GM23338 (cell line): ENCODE data around the gene NFRKB. TPM values are rescaled to one million over a fixed set of nuclear protein-coding genes. Genes with fewer than 3 reads are reported as not detected.

ENCODE experiments used
- ATAC-seq: fragments of 200-7000 bp; cut with Tn5 transposase; 3 replicates; pipeline ENCODE4 v1.9.1; 2020
- DNase-seq: peaks from one replicate; pipeline ENCODE4 v3.0.0-alpha.2; 2015; ENCODE audit warnings: low spot score
- H2AFZ ChIP-seq: fragments of 200-600 bp; sonication (generic); 2 replicates; pipeline ENCODE4 v1.8.0; 2016; ENCODE audit warnings: antibody characterized with exemption, mild to moderate bottlenecking, moderate library complexity
- H3F3A ChIP-seq: fragments of 200-600 bp; sonication (generic); replicated peaks from 2 replicates; pipeline ENCODE4 v1.8.0; 2017; ENCODE audit warnings: antibody characterized with exemption, mixed run types, low read depth
- H3K27ac ChIP-seq: fragments of 200-600 bp; sonication (generic); 2 replicates; pipeline ENCODE4 v1.6.1; 2016; ENCODE audit warnings: low read depth
- H3K27me3 ChIP-seq: fragments of 200-600 bp; sonication (generic); 2 replicates; pipeline ENCODE4 v1.8.0; 2016; ENCODE audit warnings: mild to moderate bottlenecking, mixed run types, moderate library complexity; ENCODE audit not compliant: insufficient read depth
- H3K36me3 ChIP-seq: fragments of 200-600 bp; sonication (generic); 2 replicates; pipeline ENCODE4 v1.8.0; 2016; ENCODE audit warnings: mild to moderate bottlenecking; ENCODE audit not compliant: insufficient read depth
- H3K4me1 ChIP-seq: fragments of 200-600 bp; sonication (generic); 2 replicates; pipeline ENCODE4 v1.8.0; 2016; ENCODE audit warnings: mild to moderate bottlenecking, moderate library complexity; ENCODE audit not compliant: insufficient read depth
- H3K4me2 ChIP-seq: fragments of 200-600 bp; sonication (generic); 2 replicates; pipeline ENCODE4 v1.7.1; 2017; ENCODE audit warnings: mixed run types
- H3K4me3 ChIP-seq: fragments of 200-600 bp; sonication (generic); 2 replicates; pipeline ENCODE4 v1.6.1; 2016; ENCODE audit warnings: mixed run types
- H3K79me2 ChIP-seq: fragments of 200-600 bp; sonication (generic); replicated peaks from 2 replicates; pipeline ENCODE4 v1.8.0; 2017; ENCODE audit warnings: mild to moderate bottlenecking; ENCODE audit not compliant: insufficient read depth
- H3K9me2 ChIP-seq: fragments of 200-600 bp; sonication (generic); 2 replicates; pipeline ENCODE4 v1.8.0; 2017; ENCODE audit not compliant: insufficient read depth
- H4K20me1 ChIP-seq: fragments of 200-600 bp; sonication (generic); replicated peaks from 2 replicates; pipeline ENCODE4 v1.8.0; 2017; ENCODE audit warnings: mild to moderate bottlenecking; ENCODE audit not compliant: insufficient read depth
- H3K27ac Mint-ChIP-seq: 2 replicates; pipeline ENCODE4 v1.8.0; 2020; ENCODE audit warnings: inconsistent platforms, mild to moderate bottlenecking, moderate library complexity, mixed read lengths
- H3K27me3 Mint-ChIP-seq: 3 replicates; pipeline ENCODE4 v1.8.0; 2022; ENCODE audit warnings: low read depth, mild to moderate bottlenecking, moderate library complexity, mixed read lengths, inconsistent platforms; ENCODE audit not compliant: insufficient read depth, poor library complexity
- H3K36me3 Mint-ChIP-seq: 3 replicates; pipeline ENCODE4 v1.8.0; 2021; ENCODE audit warnings: low read depth, mild to moderate bottlenecking, inconsistent platforms, moderate library complexity, mixed read lengths
- H3K4me1 Mint-ChIP-seq: 3 replicates; pipeline ENCODE4 v1.8.0; 2020; ENCODE audit warnings: mild to moderate bottlenecking, inconsistent platforms, mixed read lengths
- H3K4me3 Mint-ChIP-seq: 3 replicates; pipeline ENCODE4 v1.8.0; 2021; ENCODE audit warnings: moderate library complexity, mild to moderate bottlenecking, inconsistent platforms, mixed read lengths
- H3K9me3 Mint-ChIP-seq: 3 replicates; pipeline ENCODE4 v1.8.0; 2020; ENCODE audit warnings: moderate library complexity, mild to moderate bottlenecking, inconsistent platforms, mixed read lengths
- CREB1 ChIP-seq: fragments of 250-450 bp; sonication (Bioruptor Pico); IDR thresholded peaks from 2 replicates; pipeline ENCODE4 v1.5.0; 2020; ENCODE audit warnings: low read depth, mild to moderate bottlenecking, moderate library complexity
- EZH2 ChIP-seq: fragments of 200-600 bp; sonication (generic); IDR thresholded peaks from one replicate; pipeline ENCODE4 v1.8.0; 2017; ENCODE audit warnings: antibody characterized with exemption, mild to moderate bottlenecking, low read depth; ENCODE audit not compliant: unreplicated experiment
- EZH2phosphoT487 ChIP-seq: fragments of 200-600 bp; sonication (generic); IDR thresholded peaks from one replicate; pipeline ENCODE4 v1.8.1; 2018; ENCODE audit warnings: antibody characterized with exemption; ENCODE audit not compliant: unreplicated experiment
- JUNB ChIP-seq: IDR thresholded peaks from one replicate; pipeline ENCODE4 v1.6.1; 2016; ENCODE audit warnings: antibody characterized with exemption; ENCODE audit not compliant: unreplicated experiment
- NANOG ChIP-seq: IDR thresholded peaks from 2 replicates; pipeline ENCODE4 v1.6.1; 2016; ENCODE audit warnings: antibody characterized with exemption, borderline replicate concordance
- POLR2AphosphoS5 ChIP-seq: IDR thresholded peaks from 2 replicates; pipeline ENCODE4 v1.6.1; 2016; ENCODE audit warnings: antibody characterized with exemption, low read depth
- STAT1 ChIP-seq: IDR thresholded peaks from one replicate; pipeline ENCODE4 v1.6.1; 2016; ENCODE audit warnings: antibody characterized with exemption; ENCODE audit not compliant: unreplicated experiment
- ZNF114 ChIP-seq: fragments of 250-450 bp; sonication (Bioruptor Pico); IDR thresholded peaks from 2 replicates; pipeline ENCODE4 v1.5.0; 2020; ENCODE audit warnings: mild to moderate bottlenecking, moderate library complexity
- ZNF331 ChIP-seq: fragments of 250-450 bp; sonication (Bioruptor Pico); IDR thresholded peaks from 2 replicates; pipeline ENCODE4 v1.5.0; 2020; ENCODE audit warnings: low read depth, mild to moderate bottlenecking, moderate library complexity
- polyA plus RNA-seq: library from polyadenylated mRNA; unstranded; fragments of >200 nt; fragmentation: Nextera tagmentation; extraction: Ambion mirVana; gene quantifications from 2 replicates; pipeline ENCODE4 v1.2.1, GENCODE V29; 2016
- total RNA-seq: library from RNA; depleted of rRNA; stranded (reverse); fragments of >200 nt; shearing (Covaris generic); gene quantifications from 2 replicates; pipeline ENCODE4 v1.2.3, GENCODE V29; 2014
- TF ChIP-seq, protein P1 (sequence below): IDR thresholded peaks from one replicate; pipeline ENCODE4 v1.6.1; 2018; ENCODE audit warnings: antibody characterized with exemption; ENCODE audit not compliant: unreplicated experiment
- TF ChIP-seq, protein P2 (sequence below): fragments of 250-450 bp; sonication (Bioruptor Pico); IDR thresholded peaks from 2 replicates; pipeline ENCODE4 v1.5.0; 2020; ENCODE audit warnings: mild to moderate bottlenecking, moderate library complexity
- TF ChIP-seq, protein P3 (sequence below): IDR thresholded peaks from 2 replicates; pipeline ENCODE4 v1.6.1; 2016; ENCODE audit warnings: antibody characterized with exemption
- TF ChIP-seq, protein P4 (sequence below), 2 experiments: fragments of 200-600 bp in 1 of 2; sonication (generic) in 1 of 2; conservative IDR thresholded peaks; 2 replicates each; pipeline versions ENCODE4 v1.5.1 to v1.6.1; 2016 to 2017; ENCODE audit warnings: antibody characterized with exemption in 2 of 2, low read depth in 2 of 2, mild to moderate bottlenecking in 2 of 2, moderate library complexity in 1 of 2

The NFRKB gene
- total and polyA plus RNA-seq, 2 experiments from 2014 or later: 22.4 to 44.9 TPM

DNA sequence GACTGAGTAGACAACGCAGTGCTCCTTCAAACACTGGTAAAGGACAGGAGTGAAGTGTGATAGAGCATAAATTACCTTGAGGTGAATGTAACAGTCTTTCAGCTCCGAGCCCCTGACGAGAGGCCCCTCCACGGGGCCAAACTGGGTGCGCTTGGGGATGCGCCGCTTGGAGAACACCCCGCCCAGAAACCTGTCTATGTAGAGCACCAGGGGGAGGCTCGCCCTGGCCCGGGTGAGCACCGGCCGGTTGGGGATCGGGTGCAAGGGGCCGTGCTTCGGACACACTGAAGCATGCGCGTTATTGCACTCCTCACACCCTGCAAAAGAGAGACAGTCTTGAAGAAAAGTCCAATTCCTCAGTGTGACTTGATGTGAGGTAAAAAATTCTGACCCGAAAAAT lies 49.3 kb upstream of the NFRKB start (continued):
- no peak for TF ChIP-seq EZH2

DNA sequence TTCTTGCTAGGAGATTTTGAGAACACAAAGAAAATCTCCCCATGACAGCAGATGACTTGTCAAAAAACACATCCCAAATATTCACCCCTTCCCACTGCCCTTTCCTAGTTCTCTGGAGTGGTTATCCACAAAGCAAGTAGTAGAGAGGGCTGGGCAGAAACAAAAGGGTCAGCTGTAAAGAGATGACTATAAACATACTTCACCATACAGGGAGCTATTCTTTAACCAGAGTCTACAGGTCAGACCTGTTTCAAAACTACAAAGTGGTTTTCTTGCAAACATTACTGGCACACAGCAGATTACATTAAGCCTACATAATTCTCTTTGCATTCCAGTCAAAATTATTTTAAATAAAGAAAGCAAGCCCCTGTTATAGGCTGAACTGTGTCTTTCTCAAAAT lies 47.7 kb upstream of the NFRKB start:
- ATAC-seq: no peak
- H3K27ac Mint-ChIP-seq: no peak overlapping the region
- H3K4me3 Mint-ChIP-seq: no peak overlapping the region
- peaks cover 4% of the 10 kb centered on the region for H3K27me3 Mint-ChIP-seq
- peaks cover 37% of the 10 kb centered on the region for H3K4me1 Mint-ChIP-seq
- no peaks in the 10 kb centered on the region for H4K20me1 ChIP-seq
- no peak overlapping the region for H2AFZ ChIP-seq
- H3K9me3 Mint-ChIP-seq: no peaks in the 10 kb centered on the region; the same call in 2 of the 3 replicates
- H3F3A ChIP-seq: no peaks in the 10 kb centered on the region
- H3K4me1 ChIP-seq: peaks cover 4% of the 10 kb centered on the region
- peaks cover 8% of the 10 kb centered on the region; the same call in 1 of the 2 replicates for H3K36me3 ChIP-seq
- no peaks in the 10 kb centered on the region for H3K27me3 ChIP-seq
- H3K27ac ChIP-seq: 0 out of 2 replicates have a peak overlapping the region, but pooled peaks have one; percentile 74
- H3K4me2 ChIP-seq: no peak overlapping the region
- H3K9me2 ChIP-seq: peaks cover 3% of the 10 kb centered on the region; the same call in 1 of the 2 replicates
- no peak for DNase-seq
- no peak for TF ChIP-seq CREB1 (CRISPR knock-in tag)
- no peak for TF ChIP-seq EZH2
- TF ChIP-seq EZH2phosphoT487: no peak
- TF ChIP-seq, protein P1, sequence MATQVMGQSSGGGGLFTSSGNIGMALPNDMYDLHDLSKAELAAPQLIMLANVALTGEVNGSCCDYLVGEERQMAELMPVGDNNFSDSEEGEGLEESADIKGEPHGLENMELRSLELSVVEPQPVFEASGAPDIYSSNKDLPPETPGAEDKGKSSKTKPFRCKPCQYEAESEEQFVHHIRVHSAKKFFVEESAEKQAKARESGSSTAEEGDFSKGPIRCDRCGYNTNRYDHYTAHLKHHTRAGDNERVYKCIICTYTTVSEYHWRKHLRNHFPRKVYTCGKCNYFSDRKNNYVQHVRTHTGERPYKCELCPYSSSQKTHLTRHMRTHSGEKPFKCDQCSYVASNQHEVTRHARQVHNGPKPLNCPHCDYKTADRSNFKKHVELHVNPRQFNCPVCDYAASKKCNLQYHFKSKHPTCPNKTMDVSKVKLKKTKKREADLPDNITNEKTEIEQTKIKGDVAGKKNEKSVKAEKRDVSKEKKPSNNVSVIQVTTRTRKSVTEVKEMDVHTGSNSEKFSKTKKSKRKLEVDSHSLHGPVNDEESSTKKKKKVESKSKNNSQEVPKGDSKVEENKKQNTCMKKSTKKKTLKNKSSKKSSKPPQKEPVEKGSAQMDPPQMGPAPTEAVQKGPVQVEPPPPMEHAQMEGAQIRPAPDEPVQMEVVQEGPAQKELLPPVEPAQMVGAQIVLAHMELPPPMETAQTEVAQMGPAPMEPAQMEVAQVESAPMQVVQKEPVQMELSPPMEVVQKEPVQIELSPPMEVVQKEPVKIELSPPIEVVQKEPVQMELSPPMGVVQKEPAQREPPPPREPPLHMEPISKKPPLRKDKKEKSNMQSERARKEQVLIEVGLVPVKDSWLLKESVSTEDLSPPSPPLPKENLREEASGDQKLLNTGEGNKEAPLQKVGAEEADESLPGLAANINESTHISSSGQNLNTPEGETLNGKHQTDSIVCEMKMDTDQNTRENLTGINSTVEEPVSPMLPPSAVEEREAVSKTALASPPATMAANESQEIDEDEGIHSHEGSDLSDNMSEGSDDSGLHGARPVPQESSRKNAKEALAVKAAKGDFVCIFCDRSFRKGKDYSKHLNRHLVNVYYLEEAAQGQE: no peak
- TF ChIP-seq, protein P2, sequence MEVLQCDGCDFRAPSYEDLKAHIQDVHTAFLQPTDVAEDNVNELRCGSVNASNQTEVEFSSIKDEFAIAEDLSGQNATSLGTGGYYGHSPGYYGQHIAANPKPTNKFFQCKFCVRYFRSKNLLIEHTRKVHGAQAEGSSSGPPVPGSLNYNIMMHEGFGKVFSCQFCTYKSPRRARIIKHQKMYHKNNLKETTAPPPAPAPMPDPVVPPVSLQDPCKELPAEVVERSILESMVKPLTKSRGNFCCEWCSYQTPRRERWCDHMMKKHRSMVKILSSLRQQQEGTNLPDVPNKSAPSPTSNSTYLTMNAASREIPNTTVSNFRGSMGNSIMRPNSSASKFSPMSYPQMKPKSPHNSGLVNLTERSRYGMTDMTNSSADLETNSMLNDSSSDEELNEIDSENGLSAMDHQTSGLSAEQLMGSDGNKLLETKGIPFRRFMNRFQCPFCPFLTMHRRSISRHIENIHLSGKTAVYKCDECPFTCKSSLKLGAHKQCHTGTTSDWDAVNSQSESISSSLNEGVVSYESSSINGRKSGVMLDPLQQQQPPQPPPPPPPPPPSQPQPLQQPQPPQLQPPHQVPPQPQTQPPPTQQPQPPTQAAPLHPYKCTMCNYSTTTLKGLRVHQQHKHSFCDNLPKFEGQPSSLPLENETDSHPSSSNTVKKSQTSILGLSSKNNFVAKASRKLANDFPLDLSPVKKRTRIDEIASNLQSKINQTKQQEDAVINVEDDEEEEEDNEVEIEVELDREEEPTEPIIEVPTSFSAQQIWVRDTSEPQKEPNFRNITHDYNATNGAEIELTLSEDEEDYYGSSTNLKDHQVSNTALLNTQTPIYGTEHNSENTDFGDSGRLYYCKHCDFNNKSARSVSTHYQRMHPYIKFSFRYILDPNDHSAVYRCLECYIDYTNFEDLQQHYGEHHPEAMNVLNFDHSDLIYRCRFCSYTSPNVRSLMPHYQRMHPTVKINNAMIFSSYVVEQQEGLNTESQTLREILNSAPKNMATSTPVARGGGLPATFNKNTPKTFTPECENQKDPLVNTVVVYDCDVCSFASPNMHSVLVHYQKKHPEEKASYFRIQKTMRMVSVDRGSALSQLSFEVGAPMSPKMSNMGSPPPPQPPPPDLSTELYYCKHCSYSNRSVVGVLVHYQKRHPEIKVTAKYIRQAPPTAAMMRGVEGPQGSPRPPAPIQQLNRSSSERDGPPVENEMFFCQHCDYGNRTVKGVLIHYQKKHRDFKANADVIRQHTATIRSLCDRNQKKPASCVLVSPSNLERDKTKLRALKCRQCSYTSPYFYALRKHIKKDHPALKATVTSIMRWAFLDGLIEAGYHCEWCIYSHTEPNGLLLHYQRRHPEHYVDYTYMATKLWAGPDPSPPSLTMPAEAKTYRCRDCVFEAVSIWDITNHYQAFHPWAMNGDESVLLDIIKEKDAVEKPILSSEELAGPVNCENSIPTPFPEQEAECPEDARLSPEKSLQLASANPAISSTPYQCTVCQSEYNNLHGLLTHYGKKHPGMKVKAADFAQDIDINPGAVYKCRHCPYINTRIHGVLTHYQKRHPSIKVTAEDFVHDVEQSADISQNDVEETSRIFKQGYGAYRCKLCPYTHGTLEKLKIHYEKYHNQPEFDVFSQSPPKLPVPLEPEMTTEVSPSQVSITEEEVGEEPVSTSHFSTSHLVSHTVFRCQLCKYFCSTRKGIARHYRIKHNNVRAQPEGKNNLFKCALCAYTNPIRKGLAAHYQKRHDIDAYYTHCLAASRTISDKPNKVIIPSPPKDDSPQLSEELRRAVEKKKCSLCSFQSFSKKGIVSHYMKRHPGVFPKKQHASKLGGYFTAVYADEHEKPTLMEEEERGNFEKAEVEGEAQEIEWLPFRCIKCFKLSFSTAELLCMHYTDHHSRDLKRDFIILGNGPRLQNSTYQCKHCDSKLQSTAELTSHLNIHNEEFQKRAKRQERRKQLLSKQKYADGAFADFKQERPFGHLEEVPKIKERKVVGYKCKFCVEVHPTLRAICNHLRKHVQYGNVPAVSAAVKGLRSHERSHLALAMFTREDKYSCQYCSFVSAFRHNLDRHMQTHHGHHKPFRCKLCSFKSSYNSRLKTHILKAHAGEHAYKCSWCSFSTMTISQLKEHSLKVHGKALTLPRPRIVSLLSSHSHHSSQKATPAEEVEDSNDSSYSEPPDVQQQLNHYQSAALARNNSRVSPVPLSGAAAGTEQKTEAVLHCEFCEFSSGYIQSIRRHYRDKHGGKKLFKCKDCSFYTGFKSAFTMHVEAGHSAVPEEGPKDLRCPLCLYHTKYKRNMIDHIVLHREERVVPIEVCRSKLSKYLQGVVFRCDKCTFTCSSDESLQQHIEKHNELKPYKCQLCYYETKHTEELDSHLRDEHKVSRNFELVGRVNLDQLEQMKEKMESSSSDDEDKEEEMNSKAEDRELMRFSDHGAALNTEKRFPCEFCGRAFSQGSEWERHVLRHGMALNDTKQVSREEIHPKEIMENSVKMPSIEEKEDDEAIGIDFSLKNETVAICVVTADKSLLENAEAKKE (CRISPR knock-in tag): no peak
- no peak for TF ChIP-seq POLR2AphosphoS5
- no peak for TF ChIP-seq STAT1
- no peak for TF ChIP-seq JUNB
- TF ChIP-seq ZNF331: no peak
- TF ChIP-seq, protein P3, sequence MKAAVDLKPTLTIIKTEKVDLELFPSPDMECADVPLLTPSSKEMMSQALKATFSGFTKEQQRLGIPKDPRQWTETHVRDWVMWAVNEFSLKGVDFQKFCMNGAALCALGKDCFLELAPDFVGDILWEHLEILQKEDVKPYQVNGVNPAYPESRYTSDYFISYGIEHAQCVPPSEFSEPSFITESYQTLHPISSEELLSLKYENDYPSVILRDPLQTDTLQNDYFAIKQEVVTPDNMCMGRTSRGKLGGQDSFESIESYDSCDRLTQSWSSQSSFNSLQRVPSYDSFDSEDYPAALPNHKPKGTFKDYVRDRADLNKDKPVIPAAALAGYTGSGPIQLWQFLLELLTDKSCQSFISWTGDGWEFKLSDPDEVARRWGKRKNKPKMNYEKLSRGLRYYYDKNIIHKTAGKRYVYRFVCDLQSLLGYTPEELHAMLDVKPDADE: no peak
- no peak for TF ChIP-seq NANOG
- TF ChIP-seq, protein P4, sequence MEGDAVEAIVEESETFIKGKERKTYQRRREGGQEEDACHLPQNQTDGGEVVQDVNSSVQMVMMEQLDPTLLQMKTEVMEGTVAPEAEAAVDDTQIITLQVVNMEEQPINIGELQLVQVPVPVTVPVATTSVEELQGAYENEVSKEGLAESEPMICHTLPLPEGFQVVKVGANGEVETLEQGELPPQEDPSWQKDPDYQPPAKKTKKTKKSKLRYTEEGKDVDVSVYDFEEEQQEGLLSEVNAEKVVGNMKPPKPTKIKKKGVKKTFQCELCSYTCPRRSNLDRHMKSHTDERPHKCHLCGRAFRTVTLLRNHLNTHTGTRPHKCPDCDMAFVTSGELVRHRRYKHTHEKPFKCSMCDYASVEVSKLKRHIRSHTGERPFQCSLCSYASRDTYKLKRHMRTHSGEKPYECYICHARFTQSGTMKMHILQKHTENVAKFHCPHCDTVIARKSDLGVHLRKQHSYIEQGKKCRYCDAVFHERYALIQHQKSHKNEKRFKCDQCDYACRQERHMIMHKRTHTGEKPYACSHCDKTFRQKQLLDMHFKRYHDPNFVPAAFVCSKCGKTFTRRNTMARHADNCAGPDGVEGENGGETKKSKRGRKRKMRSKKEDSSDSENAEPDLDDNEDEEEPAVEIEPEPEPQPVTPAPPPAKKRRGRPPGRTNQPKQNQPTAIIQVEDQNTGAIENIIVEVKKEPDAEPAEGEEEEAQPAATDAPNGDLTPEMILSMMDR (conservative IDR thresholded peaks at IDR 0.05; ENCODE audit: low read depth in 2 of 2): no peak
- TF ChIP-seq ZNF114 (CRISPR knock-in tag): no peak
- H3K36me3 Mint-ChIP-seq: peaks cover 21% of the 10 kb centered on the region
- H3K4me3 ChIP-seq: no peak overlapping the region
- no peaks in the 10 kb centered on the region for H3K79me2 ChIP-seq
